ENCODE measurements around the gene SETBP1.
"Not testable (repeated sequence)": the region's sequence is repeated elsewhere in the genome, so short reads cannot be mapped to it uniquely, and the experiment has no call there.

Gene SETBP1

DNA sequence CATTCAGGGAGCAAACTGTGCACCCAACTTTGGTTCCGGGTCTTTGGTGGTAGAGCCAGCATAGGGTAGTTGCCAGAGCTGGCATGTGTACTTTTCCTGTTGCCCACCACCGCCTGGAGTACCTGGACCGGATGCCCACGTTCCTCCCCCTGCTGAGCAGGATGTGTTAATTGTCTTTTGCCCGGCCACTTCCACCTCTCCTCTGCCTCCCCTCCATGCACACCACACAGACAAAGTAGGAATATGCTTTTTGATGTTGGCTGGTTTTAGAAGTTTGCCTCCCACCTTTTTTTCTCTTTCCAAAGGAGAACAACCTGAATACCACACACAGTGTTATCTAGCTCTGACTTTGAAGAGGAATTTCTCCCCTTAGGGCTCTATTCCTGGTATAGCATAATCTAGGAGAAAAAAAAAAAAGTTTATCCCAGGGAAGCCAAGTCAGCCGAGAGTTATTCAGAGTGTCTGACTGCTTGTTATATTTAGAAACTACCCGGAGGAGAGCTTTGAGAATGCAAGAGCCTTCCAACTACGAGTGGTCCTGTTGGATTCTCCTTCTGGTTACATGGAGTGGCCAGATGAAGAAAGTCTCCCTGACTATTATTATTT, 111.9 kb downstream of the SETBP1 start:
- no peak for DNase-seq (ENCODE audit: low read depth)

DNA sequence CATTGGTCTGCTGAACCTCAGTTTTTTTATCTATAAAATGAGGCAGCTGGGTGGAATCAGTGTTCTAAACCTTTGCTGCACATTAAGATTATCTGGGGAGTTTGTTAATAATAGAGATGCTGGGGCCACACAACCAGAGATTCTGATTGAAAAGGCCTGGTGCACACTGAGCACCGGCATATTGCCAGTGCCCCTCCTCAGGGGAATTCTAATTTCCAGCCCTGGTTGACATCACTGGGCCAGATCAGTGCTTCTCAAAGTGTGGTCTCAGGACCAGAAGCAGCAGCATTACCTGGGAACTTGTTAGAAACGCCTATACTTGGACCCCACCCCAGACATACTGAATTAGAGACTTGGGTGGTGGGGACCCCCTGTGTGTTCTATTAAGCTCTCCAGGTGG, 112.5 kb downstream of the SETBP1 start:
- DNase-seq (ENCODE audit: low read depth), result no peak

DNA sequence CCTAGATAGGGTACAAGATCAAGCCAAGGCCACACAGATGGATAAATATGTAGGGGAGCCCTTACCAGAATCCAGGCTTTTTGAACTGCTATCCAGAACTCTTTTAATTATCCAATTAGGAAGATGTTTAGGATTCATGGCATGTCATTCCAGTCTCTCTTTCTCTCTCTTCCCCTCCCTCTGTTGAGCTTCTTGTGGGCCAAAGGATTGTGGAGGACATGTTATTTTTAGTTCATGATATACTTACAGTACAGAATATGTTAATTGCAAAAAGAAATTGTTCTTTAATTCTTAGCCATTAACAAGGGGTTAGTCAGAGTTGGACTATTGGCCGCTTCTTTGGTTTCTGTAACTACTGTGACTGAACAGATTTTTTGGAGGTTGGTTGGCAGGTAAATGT, 113.0 kb downstream of the SETBP1 start:
- DNase-seq (ENCODE audit: low read depth), result no peak

DNA sequence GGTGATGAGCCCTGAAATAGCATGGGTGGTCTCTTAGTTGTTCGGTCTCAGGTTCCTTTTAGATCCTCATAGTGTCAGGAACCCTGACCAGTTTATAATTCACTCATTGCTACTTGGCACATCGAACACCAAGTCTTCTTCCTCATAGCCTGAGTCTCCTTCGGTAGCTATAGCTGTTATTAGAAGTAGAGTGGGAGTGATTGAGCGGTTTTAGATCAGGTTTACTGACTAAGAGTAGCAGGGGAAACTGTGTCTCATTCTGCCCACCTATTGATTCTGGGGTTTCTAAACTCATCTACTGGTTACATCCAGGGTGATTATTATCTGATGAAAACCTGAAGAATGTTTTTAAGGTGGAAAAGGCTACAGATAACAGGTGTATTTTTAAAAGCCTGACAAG, 114.6 kb downstream of the SETBP1 start:
- no peak for DNase-seq (ENCODE audit: low read depth)

DNA sequence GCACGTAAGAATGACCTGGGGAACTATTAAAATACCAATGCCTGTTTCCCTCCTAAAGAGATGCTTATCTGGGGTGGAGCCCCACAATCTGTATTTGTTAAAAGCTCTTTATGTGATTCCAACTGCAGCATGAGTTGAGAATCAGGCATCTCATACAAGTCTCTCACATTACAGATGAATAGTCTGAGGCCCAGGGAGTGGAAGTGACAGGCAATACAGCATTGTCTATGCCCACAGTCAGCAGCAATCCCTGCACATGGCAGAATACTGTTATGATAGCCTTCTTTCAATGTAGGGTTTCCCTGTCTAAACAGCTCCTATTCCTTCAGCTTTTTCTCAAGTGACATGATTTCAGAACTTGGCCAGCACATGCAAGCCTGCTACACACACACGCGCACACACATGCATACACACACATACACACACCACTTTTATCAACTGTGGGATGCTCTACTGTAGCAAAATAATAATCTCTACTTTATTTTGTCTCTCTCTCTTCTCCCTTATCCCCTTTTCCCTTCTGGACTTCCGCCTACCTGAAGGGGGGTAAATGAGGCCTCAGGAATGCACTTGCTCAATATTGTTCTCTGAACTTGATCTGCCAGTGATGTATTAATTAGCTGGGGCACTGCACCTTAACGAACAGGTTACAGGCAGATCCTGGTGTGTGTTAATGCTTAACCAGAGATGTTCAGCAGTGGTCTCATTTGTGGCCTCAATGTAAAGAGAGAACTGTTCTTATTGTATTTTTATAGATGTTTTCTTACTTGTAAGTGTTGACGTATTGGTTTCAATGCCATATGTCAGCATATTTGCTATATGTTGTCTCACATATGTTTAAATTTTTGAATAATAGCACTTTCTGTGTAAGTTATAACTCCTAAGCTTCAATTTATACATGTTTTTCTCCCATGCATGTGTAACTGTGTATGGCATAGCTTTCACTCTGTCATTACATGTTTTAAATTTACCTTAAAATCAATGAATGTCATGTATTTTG, 116.0 kb downstream of the SETBP1 start:
- DNase-seq (ENCODE audit: low read depth), result no peak

DNA sequence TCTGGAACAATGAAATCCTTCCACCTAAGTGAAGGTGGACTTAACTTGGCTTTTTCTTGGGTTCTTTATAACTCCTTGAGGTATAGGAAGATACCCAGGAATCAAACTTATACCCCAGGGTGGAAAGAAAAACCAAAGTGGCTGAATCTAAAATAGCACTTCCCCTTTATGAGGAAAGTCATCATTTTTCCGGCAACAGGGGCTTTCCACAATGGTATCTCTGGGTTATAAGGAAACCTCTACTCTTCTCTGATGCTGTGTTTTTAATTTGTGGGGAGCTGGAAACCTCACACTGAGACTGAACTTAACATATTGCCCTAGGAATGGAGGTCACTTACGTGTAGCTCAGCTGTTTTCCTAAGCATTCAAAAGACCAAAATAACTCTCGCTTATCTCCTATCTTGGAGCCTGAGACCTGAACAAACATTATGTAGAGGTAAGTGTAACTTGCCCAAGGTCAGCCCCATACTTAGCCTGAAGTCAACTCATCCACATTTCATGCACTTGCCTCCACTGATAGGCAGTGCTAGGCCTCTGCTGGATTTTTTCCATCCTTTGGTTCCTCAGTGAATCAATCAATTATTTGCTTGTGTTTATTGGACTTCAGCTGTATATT, 117.9 kb downstream of the SETBP1 start:
- no peak for DNase-seq (ENCODE audit: low read depth)

DNA sequence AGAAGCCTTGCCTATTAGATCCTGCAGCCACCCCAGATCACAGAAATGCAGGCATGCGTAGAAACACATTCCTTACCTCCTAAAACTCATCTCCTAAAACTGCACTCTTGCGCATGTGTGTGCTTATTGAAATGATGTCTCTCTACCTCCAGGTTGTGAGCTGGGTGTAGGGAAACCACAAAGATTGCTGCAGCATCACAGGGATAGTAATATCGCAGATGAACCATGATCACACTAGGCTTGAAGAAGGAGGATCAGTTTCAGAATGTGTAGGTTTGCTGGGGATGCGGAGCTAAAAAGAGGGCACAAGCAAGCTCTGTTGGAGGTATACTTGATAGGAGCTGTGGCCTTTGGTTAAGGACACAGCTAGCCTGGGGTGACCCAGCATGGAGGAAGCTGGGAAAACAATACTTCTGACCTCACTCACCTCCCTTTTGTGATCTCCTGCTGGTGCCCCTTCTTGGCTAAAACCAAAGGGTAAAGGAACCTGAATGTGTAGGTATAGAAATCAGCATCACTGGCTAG, 118.8 kb downstream of the SETBP1 start:
- DNase-seq (ENCODE audit: low read depth), result no peak

DNA sequence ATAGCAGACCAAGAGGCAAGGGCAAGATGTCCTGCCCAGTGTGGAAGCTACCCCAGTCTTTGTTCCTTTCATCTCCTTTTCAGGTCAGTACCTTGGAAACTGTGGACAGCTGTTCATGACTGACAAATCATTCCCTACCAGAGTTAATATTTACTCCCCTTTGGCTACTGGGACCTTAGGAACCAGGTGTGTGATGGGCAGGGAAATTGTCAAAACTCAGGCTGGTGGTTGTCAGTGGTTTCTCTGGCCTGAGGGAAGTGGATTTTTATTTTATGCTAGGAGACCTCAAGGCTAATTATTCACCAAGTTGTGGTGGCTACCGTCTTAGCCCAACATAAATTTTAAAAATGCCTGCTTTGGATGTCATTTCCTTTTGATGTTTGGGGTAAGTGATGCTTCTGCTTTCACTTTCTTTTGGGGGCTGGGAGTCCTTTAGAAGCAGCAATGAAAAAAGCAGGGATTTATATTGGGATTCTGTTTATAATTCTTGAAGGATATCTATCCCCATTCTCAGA, 119.3 kb downstream of the SETBP1 start:
- no peak for DNase-seq (ENCODE audit: low read depth)

DNA sequence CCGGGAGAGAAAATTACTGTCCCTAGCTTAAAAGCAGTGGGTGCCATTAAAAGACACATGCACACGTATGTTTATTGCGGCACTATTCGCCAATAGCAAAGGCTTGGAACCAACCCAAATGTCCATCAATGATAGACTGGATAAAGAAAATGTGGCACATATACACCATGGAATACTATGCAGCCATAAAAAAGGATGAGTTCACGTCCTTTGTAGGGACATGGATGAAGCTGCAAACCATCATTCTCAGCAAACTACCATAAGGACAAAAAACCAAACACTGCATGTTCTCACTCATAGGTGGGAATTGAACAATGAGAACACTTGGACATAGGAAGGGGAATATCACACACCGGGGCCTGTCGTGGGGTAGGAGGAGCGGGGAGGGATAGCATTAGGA, 120.1 kb downstream of the SETBP1 start:
- not testable (repeated sequence) for DNase-seq (ENCODE audit: low read depth)

DNA sequence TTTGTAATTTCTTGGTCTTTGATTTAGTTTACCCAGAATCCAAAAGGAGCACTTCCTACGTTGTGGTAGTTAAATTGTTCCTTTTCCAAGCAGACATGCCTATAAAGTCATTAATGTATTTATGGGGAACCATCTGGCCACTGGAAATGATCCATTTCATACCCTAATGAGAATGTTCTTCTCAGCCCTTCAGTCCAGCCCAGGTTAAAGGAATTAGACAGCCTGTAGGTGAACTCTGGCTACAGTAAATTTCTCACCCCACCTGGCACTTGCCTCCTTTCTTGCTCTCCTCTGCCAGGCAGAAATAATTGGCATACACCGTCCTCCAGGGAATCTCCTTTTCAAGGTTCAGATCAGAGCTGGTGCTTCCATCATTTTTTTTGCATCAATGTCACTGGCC, 121.1 kb downstream of the SETBP1 start:
- DNase-seq (ENCODE audit: low read depth), result no peak

DNA sequence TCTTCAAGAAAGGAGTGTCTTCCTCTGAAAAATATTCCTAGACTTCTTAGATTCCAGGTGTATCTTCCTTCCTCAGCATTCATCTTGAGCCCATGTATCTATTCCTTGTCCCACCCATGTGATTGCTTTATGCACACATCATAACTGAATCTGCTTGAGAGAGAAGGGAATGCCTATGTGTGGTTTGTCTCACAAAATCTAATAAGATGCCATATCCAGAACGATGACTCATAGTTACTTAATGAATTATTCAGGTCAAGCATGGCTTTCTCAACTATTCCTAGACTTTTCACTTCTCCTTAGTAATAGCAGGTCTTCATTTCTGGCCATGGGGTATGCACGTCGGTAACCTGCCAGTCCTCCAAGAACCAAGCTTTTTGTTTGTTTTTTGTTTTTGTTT, 121.8 kb downstream of the SETBP1 start:
- DNase-seq (ENCODE audit: low read depth), result no peak

DNA sequence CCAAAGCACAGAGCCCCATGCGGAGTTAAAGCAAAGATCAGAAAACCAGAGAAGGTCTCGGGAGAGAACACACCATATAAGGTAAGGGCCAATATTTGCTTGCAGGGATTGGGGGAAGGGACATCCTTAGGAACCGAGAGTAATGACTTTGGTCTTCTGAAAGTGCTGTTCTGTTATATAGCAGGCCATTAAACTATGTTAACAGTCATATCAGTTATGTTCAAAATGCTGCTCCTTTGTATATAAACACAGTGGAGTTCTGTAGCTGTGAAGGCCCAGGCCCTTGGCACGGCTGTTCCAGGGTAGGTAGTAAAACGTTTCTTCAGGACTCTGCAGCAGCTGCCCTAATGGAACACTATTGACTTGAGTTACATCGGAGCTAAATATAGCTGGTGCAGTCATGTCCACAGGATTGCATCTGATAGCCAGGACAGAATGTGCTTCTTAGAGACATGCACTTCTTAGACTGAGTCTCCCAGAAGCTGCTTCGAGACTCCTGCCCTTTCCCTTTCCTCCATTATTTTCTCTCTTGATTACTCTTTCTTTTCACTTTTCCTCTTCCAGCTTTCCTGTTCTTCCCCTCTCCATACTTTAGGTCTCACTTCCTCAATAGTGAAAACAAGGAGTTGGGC, 122.4 kb downstream of the SETBP1 start:
- no peak for DNase-seq (ENCODE audit: low read depth)

DNA sequence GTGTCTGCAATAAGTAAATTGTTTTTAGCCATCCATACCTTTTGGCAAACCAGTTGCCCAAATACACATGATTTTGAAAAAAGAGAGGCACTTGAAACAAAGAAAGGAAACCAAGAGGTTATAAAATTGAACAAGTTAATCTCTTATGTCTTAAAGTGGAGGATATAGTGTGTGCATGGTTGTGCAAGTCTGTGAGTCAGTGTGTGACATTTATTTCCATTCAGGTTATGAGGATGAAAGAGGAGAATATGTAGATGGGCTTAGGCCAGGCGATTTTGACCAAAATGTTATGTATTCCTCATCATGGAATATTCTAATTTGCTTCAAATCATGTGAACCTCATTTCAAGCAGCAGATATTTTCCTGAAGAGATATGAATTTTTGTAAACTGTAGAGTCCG, 123.3 kb downstream of the SETBP1 start:
- no peak for DNase-seq (ENCODE audit: low read depth)

DNA sequence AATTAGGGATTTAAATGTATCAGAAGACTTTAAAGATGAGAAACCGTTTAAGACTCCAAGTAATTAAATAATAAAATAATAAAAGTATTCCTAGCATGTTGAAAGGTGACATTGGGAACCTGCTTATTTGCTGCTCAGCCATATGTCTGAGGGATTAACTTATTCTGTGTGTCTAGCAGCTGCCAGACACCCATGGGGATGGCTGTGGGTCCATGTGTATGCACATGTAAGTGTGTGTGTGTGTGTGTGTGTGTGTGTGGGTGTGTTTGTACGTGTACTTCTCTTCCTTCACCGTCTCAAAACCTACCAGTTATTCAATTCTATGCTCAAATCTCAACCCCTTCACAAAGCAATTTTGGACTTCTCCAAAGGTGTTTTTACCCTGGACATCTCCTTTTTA, 124.5 kb downstream of the SETBP1 start:
- no peak for DNase-seq (ENCODE audit: low read depth)

DNA sequence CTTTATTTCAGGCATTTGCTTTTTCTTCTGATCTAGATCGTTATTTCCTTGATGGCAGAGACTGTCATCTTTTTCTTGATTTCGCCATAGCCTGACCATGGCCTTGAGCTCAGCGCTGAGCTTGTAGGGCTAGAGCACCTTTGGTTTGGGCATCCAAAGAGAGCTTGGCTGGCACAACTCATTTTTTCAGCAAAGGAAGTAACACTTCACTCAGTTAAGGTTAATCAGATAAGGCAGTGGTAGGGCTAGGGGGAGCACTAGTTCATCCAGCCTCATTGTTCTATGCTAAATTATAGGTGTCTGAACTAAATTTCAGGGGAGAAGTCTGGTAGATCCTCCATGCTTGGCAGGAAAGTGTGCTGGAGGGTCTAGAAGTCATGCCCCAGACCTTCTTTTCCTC, 125.0 kb downstream of the SETBP1 start:
- DNase-seq (ENCODE audit: low read depth), result no peak

DNA sequence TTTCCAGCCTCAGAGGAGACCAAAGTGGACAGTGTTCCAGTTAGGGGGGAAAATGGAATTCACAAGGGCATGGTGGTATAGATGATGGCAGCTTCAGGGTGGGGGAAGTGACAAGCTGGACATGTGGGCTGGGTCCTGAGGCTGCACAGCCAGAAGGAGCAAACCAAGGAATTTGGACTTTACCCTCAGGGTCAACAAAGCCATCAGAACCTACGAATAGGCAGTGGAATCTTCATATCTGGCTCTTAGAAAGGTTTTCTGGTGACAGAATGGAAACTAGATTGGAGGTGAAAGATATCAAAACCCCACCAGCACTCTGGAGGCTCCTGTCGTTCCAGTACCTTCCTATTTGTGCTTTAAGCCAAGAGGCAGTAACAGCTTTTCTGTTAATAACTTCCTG, 127.1 kb downstream of the SETBP1 start:
- no peak for DNase-seq (ENCODE audit: low read depth)

DNA sequence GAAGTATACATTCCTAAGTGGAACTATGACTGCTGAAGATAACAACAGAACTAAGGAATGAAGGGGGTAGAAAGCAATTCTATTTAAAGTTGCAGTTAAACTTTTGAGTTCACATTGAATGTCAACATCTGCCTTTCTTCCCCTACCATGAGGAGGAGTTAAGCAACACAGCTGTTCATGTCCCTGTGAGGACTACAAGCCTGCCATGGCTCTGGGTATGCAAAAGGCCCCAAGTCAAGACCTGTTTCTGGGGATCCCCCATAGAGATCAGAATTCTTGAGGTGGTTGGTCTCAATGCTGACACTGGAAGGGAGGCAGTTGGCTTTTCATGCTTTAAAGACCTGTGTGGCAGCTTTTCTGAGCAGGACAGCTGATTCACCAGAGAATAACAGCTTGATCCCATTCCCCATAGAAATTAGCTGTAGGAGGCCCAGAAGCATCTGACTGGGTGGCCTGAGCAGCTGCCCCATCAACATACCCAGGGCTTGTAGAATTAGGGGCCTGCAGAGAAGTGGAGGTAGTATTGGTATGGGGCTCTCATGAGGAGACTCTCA, 131.0 kb downstream of the SETBP1 start:
- no peak for DNase-seq (ENCODE audit: low read depth)

DNA sequence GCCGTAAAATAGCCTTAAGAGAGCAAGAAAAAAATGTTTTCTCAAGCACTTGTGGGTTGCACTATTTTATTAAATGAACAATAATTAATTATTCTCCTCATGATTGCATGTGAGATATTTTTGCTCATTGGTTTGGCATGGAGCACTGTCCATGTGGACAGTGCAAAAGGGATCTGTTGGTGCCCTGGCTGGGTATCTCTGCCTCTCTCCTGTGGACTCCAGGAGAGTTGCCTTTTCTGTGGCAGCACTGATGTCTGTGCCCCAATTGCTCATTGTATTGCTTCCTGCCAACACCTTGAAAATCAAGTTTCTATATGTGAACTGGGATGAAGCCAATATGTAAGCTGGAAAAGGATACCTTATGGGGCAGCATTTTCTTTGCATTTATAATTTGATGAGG, 131.7 kb downstream of the SETBP1 start:
- no peak for DNase-seq (ENCODE audit: low read depth)

DNA sequence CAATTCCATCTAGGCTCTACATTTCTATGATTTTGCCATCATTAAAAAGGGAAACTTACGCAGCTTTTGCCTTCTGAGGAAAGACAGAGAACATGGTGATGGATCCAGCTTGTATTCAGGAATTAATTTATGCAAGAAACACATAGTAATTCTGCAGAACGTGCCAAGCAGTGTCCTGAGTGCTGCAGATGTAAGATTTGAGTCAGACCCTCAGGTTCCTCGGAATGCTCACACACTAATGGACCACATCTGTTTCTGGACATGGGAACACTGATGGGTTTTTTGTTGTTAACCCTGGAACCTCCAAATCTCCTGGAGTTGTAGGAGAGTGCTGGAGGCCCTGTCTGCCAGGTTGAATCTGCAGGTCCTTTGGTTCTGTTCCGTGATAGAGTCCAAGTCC, 132.9 kb downstream of the SETBP1 start:
- no peak for DNase-seq (ENCODE audit: low read depth)

DNA sequence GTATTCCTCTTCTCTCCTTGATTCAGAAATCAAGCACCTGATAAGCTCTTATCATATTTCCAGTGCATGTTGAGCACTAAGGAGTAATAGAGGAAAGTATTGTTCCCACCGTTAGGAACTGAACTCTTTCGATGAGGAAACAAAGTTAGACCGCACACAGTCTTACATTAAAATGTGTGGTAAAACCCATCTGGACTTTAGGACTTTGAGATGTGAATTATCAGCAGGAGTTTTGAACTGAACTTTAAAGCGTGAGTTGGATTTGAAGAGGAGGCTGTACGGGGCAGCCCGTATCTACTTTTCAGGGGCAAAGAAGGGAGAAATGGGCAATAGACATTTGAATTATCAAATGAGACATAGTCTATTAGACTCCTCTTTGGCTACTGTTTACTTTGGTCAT, 134.4 kb downstream of the SETBP1 start:
- DNase-seq (ENCODE audit: low read depth), result no peak

DNA sequence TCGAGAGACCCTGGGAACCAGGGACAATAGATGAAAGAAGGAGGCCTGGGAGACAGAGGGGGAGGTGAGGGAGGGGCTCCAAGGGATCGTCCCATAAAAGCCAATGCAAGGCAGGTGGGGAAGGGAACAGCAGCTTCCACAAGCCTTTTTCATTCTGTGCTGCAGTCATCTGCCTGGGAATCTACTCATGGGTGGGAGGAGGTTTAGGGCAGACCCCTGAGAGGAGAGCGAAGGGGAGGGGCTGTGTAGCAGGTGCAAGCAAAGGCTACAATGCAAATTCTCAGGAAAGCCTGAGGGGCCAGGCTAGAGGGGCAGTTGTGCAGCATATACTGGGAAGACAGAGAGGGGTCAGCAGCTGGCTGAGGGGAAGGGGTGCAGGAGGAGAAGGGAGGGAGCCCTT, 135.4 kb downstream of the SETBP1 start:
- DNase-seq (ENCODE audit: low read depth), result no peak

DNA sequence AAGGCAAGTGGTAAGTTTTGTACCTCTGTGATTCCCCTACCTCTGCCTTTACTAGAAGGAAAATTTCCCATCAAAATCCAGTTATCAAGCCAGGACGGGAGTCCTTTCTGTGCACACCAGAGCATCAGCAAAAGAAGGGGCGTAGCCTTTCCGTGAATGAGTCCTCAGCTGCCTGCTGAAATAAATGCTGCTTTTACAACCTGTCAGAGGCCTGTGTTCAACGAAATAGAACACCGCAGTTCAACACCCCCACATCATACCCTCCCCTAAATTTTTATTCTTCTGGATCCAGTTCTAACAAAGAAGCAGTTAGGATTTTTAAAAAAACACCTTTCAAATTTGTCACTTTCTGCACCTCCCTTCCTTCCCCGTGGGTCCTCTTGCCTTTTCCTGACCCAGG, 135.8 kb downstream of the SETBP1 start:
- no peak for DNase-seq (ENCODE audit: low read depth)
